A673 (cell line): ENCODE measurements around the gene KRT14.

Source experiments
- CTCF ChIP-seq: fragments of 300-800, 200-600 bp; sonication (generic); conservative IDR thresholded peaks from 2 replicates; pipeline ENCODE4 v1.5.1; 2017; ENCODE audit warnings: low read depth, mild to moderate bottlenecking, antibody characterized with exemption, low read length, moderate library complexity, mixed read lengths
- EZH2 ChIP-seq: fragments of 200-600 bp; sonication (generic); IDR thresholded peaks from 2 replicates; pipeline ENCODE4 v1.6.1; 2017; ENCODE audit warnings: borderline replicate concordance, low read depth, mild to moderate bottlenecking, mixed read lengths, antibody characterized with exemption, low read length; ENCODE audit not compliant: poor library complexity, severe bottlenecking

- no peak for TF ChIP-seq CTCF
- no peak for TF ChIP-seq EZH2
Measured at GRCh38 chr17:41533613-41534012, 53.1 kb downstream of the KRT14 start.
